H1 (cell line): ENCODE measurements around the gene NDUFAF3. TPM values are rescaled to one million over a fixed set of nuclear protein-coding genes. Genes with fewer than 3 reads are reported as not detected.

Experiments
- CTCF ChIA-PET: fragments of 300-600 bp; sonication (Branson Sonifier 250); formaldehyde crosslinking; loops from one replicate; lab custom pipeline; 2021; ENCODE audit not compliant: partially characterized antibody; lab: Charles Lee
- POLR2A ChIA-PET: fragments of 300-600 bp; sonication (Branson Sonifier 250); formaldehyde crosslinking; loops from one replicate; lab custom pipeline; 2021; ENCODE audit warnings: inconsistent platforms; ENCODE audit not compliant: partially characterized antibody; lab: Charles Lee
- DNase-seq, 2 experiments: peaks; one replicate each; pipeline versions ENCODE4 v3.0.0 to v3.0.0-alpha.2; 2010 to 2022; ENCODE audit warnings: low spot score in 2 of 2, low read depth in 1 of 2, mixed read lengths in 1 of 2
- FAIRE-seq: peaks from 2 replicates; lab custom pipeline; 2011; peaks lifted over from hg19 to GRCh38; lab: Jason Lieb, UNC
- H2AFZ ChIP-seq: 2 replicates; pipeline ENCODE4 v1.8.1; 2012; ENCODE audit warnings: low read length, inconsistent platforms
- H2AK5ac ChIP-seq: 2 replicates; pipeline ENCODE4 v1.6.1; 2013; ENCODE audit warnings: low read depth, low read length
- H2BK120ac ChIP-seq: replicated peaks from 2 replicates; pipeline ENCODE3; 2013; ENCODE audit warnings: low read depth, low read length, inconsistent platforms
- H2BK12ac ChIP-seq: 2 replicates; pipeline ENCODE4 v1.6.1; 2013; ENCODE audit warnings: low read depth, low read length
- H2BK15ac ChIP-seq: 2 replicates; pipeline ENCODE4 v1.6.1; 2013; ENCODE audit warnings: low read length
- H2BK20ac ChIP-seq: 2 replicates; pipeline ENCODE4 v1.6.1; 2013; ENCODE audit warnings: low read length
- H2BK5ac ChIP-seq: 2 replicates; pipeline ENCODE4 v1.6.1; 2013; ENCODE audit warnings: low read depth, low read length
- H3K14ac ChIP-seq: 2 replicates; pipeline ENCODE4 v1.6.1; 2013; ENCODE audit warnings: inconsistent platforms; ENCODE audit not compliant: insufficient read length
- H3K18ac ChIP-seq: 2 replicates; pipeline ENCODE4 v1.6.1; 2013; ENCODE audit warnings: low read length; ENCODE audit errors: extremely low read depth
- H3K23ac ChIP-seq: 2 replicates; pipeline ENCODE4 v1.6.1; 2013; ENCODE audit warnings: inconsistent platforms; ENCODE audit not compliant: insufficient read length
- H3K23me2 ChIP-seq: 2 replicates; pipeline ENCODE4 v1.6.1; 2013; ENCODE audit warnings: low read depth, low read length
- H3K27ac ChIP-seq: 2 replicates; pipeline ENCODE4 v1.6.1; 2011; ENCODE audit warnings: low read depth, low read length, inconsistent platforms
- H3K27me3 ChIP-seq, 4 experiments: replicated peaks in 1 of 4; 1 replicate in 1 of 4; 2 replicates in 3 of 4; pipeline versions ENCODE4 v1.6.1 to v1.8.1; 2011 to 2013; ENCODE audit warnings: low read length in 3 of 4, mild to moderate bottlenecking in 3 of 4, inconsistent platforms in 2 of 4, mixed read lengths in 2 of 4, moderate library complexity in 1 of 4; ENCODE audit not compliant: control insufficient read depth in 3 of 4, insufficient read depth in 3 of 4; ENCODE audit errors: extremely low read depth in 1 of 4
- H3K36me3 ChIP-seq, 4 experiments: 2 replicates each; pipeline versions ENCODE4 v1.6.1 to v1.8.1; 2011 to 2013; ENCODE audit warnings: mild to moderate bottlenecking in 4 of 4, low read length in 3 of 4, moderate library complexity in 2 of 4, control low read depth in 1 of 4, inconsistent platforms in 1 of 4; ENCODE audit not compliant: insufficient read depth in 4 of 4, control insufficient read depth in 2 of 4
- H3K4ac ChIP-seq: replicated peaks from 2 replicates; pipeline ENCODE3; 2013; ENCODE audit warnings: low read length, low read depth, mixed read lengths, inconsistent platforms; ENCODE audit not compliant: insufficient read length
- H3K4me1 ChIP-seq, 4 experiments: replicated peaks in 1 of 4; 1 replicate in 1 of 4; 2 replicates in 3 of 4; pipeline versions ENCODE4 v1.6.1 to v1.8.1; 2011 to 2013; ENCODE audit warnings: low read length in 3 of 4, inconsistent platforms in 2 of 4, mixed read lengths in 1 of 4; ENCODE audit not compliant: insufficient read depth in 4 of 4, control insufficient read depth in 3 of 4
- H3K4me2 ChIP-seq, 2 experiments: 2 replicates each; pipeline versions ENCODE4 v1.6.1 to v1.8.1; 2011 to 2013; ENCODE audit warnings: low read depth in 2 of 2, low read length in 2 of 2, control low read depth in 1 of 2, inconsistent platforms in 1 of 2, mild to moderate bottlenecking in 1 of 2; ENCODE audit not compliant: insufficient read depth in 1 of 2
- H3K4me3 ChIP-seq, 4 experiments: fragments of 200-600, 300-600 bp in 1 of 4; sonication (generic), shearing (Covaris generic), sonication (Bioruptor Twin) in 1 of 4; 2 replicates each; pipeline versions ENCODE4 v1.5.1 to v1.8.1; 2011 to 2016; ENCODE audit warnings: low read length in 4 of 4, low read depth in 3 of 4, control low read depth in 2 of 4, inconsistent platforms in 2 of 4, mild to moderate bottlenecking in 2 of 4, mixed read lengths in 1 of 4, moderate library complexity in 1 of 4; ENCODE audit not compliant: insufficient read depth in 2 of 4; ENCODE audit errors: extremely low read depth in 1 of 4
- H3K56ac ChIP-seq: replicated peaks from 2 replicates; pipeline ENCODE3; 2013; ENCODE audit warnings: low read depth, mild to moderate bottlenecking, mixed read lengths, low read length, inconsistent platforms; ENCODE audit not compliant: insufficient read length
- H3K79me1 ChIP-seq: 2 replicates; pipeline ENCODE4 v1.6.1; 2013; ENCODE audit warnings: low read depth, low read length, control low read depth
- H3K79me2 ChIP-seq, 2 experiments: 2 replicates each; pipeline versions ENCODE4 v1.6.1 to v1.8.1; 2012 to 2013; ENCODE audit warnings: low read length in 2 of 2, mild to moderate bottlenecking in 2 of 2, inconsistent platforms in 1 of 2; ENCODE audit not compliant: insufficient read depth in 2 of 2, control insufficient read depth in 1 of 2
- H3K9ac ChIP-seq, 4 experiments: replicated peaks in 1 of 4; 1 replicate in 1 of 4; 2 replicates in 3 of 4; pipeline versions ENCODE4 v1.6.1 to v1.8.1; 2011 to 2013; ENCODE audit warnings: low read depth in 3 of 4, low read length in 3 of 4, control low read depth in 2 of 4, mild to moderate bottlenecking in 2 of 4, moderate library complexity in 2 of 4, inconsistent platforms in 1 of 4; ENCODE audit errors: extremely low read depth in 1 of 4
- H3K9me3 ChIP-seq, 2 experiments: 2 replicates each; pipeline versions ENCODE4 v1.6.1 to v1.8.1; 2012 to 2013; ENCODE audit warnings: mild to moderate bottlenecking in 2 of 2, moderate library complexity in 2 of 2, control low read depth in 1 of 2, inconsistent platforms in 1 of 2, low read depth in 1 of 2, low read length in 1 of 2, mixed read lengths in 1 of 2; ENCODE audit not compliant: insufficient read depth in 2 of 2
- H4K20me1 ChIP-seq, 2 experiments: replicated peaks in 1 of 2; 2 replicates each; pipeline versions ENCODE3 to v1.8.1; 2011 to 2013; ENCODE audit warnings: inconsistent platforms in 2 of 2, low read length in 2 of 2, mild to moderate bottlenecking in 1 of 2; ENCODE audit not compliant: insufficient read depth in 2 of 2, control insufficient read depth in 1 of 2
- H4K5ac ChIP-seq: 2 replicates; pipeline ENCODE4 v1.6.1; 2013; ENCODE audit warnings: low read length, low read depth, mixed read lengths, inconsistent platforms; ENCODE audit not compliant: insufficient read length
- H4K8ac ChIP-seq: 2 replicates; pipeline ENCODE4 v1.8.0; 2013; ENCODE audit warnings: mild to moderate bottlenecking, moderate library complexity, low read length, inconsistent platforms; ENCODE audit not compliant: insufficient read depth; ENCODE audit errors: extremely low read depth
- H4K91ac ChIP-seq: replicated peaks from 2 replicates; pipeline ENCODE3; 2013; ENCODE audit warnings: low read length, mixed read lengths, inconsistent platforms; ENCODE audit not compliant: insufficient read length
- BCL11A ChIP-seq, 2 experiments: IDR thresholded peaks; one replicate each; pipeline ENCODE4 v1.6.1; 2011; ENCODE audit warnings: low read depth in 2 of 2, low read length in 2 of 2, mild to moderate bottlenecking in 2 of 2
- CBX8 ChIP-seq: fragments of 300-800, 300-1000 bp; sonication (generic); IDR thresholded peaks from 2 replicates; pipeline ENCODE4 v1.7.1; 2016; ENCODE audit warnings: low read depth, low read length, borderline replicate concordance
- EGR1 ChIP-seq: IDR thresholded peaks from 2 replicates; pipeline ENCODE4 v1.6.1; 2011; ENCODE audit warnings: low read depth, low read length, borderline replicate concordance
- EP300 ChIP-seq, 2 experiments: IDR thresholded peaks; 1 replicate in 1 of 2; 2 replicates in 1 of 2; pipeline ENCODE4 v1.6.1; 2011 to 2012; ENCODE audit warnings: low read depth in 2 of 2, low read length in 2 of 2, mild to moderate bottlenecking in 2 of 2, borderline replicate concordance in 1 of 2, inconsistent platforms in 1 of 2, moderate library complexity in 1 of 2
- GTF2F1 ChIP-seq: IDR thresholded peaks from 2 replicates; pipeline ENCODE4 v1.6.1; 2012; ENCODE audit warnings: low read depth, low read length, improper control_type of control experiment, borderline replicate concordance
- MAX ChIP-seq: IDR thresholded peaks from 2 replicates; pipeline ENCODE4 v1.6.1; 2012; ENCODE audit warnings: inconsistent platforms
- POLR2A ChIP-seq, 2 experiments: IDR thresholded peaks; 1 replicate in 1 of 2; 2 replicates in 1 of 2; pipeline ENCODE4 v1.6.1; 2011; ENCODE audit warnings: low read depth in 2 of 2, low read length in 2 of 2, mild to moderate bottlenecking in 2 of 2; ENCODE audit errors: control extremely low read depth in 1 of 2
- YY1 ChIP-seq: IDR thresholded peaks from 2 replicates; pipeline ENCODE4 v1.6.1; 2011; ENCODE audit warnings: low read depth, mild to moderate bottlenecking, low read length
- WGBS, 2 experiments: shearing (Covaris generic) in 1 of 2; methylation state at CpG; one replicate each; pipeline versions ENCODE4 v1.1.6 to v1.1.7; 2013 to 2015; ENCODE audit warnings: low lambda C conversion rate in 2 of 2, mixed read lengths in 2 of 2, inconsistent platforms in 1 of 2, low coverage in 1 of 2, missing lambda C conversion rate in 1 of 2; ENCODE audit not compliant: insufficient replicate concordance in 2 of 2, insufficient coverage in 1 of 2, insufficient read length in 1 of 2; ENCODE audit errors: extremely low coverage in 1 of 2, missing lambda C conversion rate in 1 of 2; 5-methylcytosine and 5-hydroxymethylcytosine counted together
- polyA plus RNA-seq, 7 experiments: library from polyadenylated mRNA; depleted of rRNA in 3 of 7; stranded (reverse) in 5 of 7; unstranded in 2 of 7; fragments of >200 nt in 5 of 7; fragments of 200-250 nt in 2 of 7; gene quantifications; 1 replicate in 5 of 7; 2 replicates in 1 of 7; 4 replicates in 1 of 7; pipeline versions ENCODE4 v1.2.1 to v1.2.3, GENCODE V29; 2011 to 2013; ENCODE audit warnings: missing spikeins in 2 of 7, mixed read lengths in 2 of 7
- total RNA-seq: library from RNA; stranded (reverse); fragmentation: NEBNext Ultra II Directional; extraction: Animal tissue kit (Norgen Biotek cat#: 25700); gene quantifications from 2 replicates; pipeline ENCODE4 v1.2.1, GENCODE V29; 2021

NDUFAF3 gene
- total and polyA plus RNA-seq, 2 of the 8 experiments (the other 6 are each of a cell fraction or from before 2014, with no cell fraction given): 27.8 to 45.5 TPM

GRCh38 chr3:49057268-49057667, 35.3 kb downstream of the NDUFAF3 start:
- Histone ChIP-seq H3K23ac (no peak overlapping the region), H2BK12ac (no peak overlapping the region), H2AK5ac (no peak overlapping the region), H3K4me1 (no peaks in the 10 kb centered on the region), H3K36me3 (peaks cover 28 to 62% (median 42%) of the 10 kb centered on the region in 4 experiments), H2BK20ac (no peak overlapping the region), H3K4me2 (no peak overlapping the region), H4K5ac (no peak overlapping the region), H3K14ac (no peak overlapping the region), H3K23me2 (no peaks in the 10 kb centered on the region), H3K18ac (no peak overlapping the region), H3K9ac (no peak overlapping the region), H2BK15ac (no peak overlapping the region), H3K79me1 (peaks cover 9% of the 10 kb centered on the region), H2AFZ (no peak overlapping the region), H3K9me3 (no peaks in the 10 kb centered on the region), H3K27me3 (no peaks in the 10 kb centered on the region), H3K27ac (no peak overlapping the region), H2BK5ac (no peak overlapping the region), H4K91ac (no peak overlapping the region), H3K56ac (no peak overlapping the region), H3K4me3 (no peak overlapping the region), H4K20me1 (peaks cover 0 to 11% of the 10 kb centered on the region in 2 experiments), H2BK120ac (no peak overlapping the region), H3K79me2 (peaks cover 0 to 7% of the 10 kb centered on the region in 2 experiments; a peak in 1 of 4 replicates), H3K4ac (no peak overlapping the region), H4K8ac (no peak overlapping the region)
- POLR2A ChIA-PET: interaction anchor here (0.7 kb wide), 1 partner anchor 75 kb away, joined by 3 read pairs; no protein-coding TSS in a partner anchor
- DNase-seq: no peak
- 96% methylated on average over 10 of the region's 10 CpGs; no CpG with 5 or more reads in 1 of the 2 experiments for WGBS, 2 experiments
- no peak for FAIRE-seq
- CTCF ChIA-PET: interaction anchor here (1.4 kb wide), 1 partner anchor 69 kb away, joined by 5 read pairs; no protein-coding TSS in a partner anchor
- TF ChIP-seq POLR2A (IDR thresholded peaks at IDR 0.05; ENCODE audit: control extremely low read depth in 1 of 2, low read depth in 2 of 2, low read length in 2 of 2) (no peak), BCL11A (IDR thresholded peaks at IDR 0.05; ENCODE audit: low read depth in 2 of 2, low read length in 2 of 2) (no peak), GTF2F1 (no peak), EP300 (IDR thresholded peaks at IDR 0.05; ENCODE audit: borderline replicate concordance in 1 of 2, low read depth in 2 of 2, low read length in 2 of 2) (no peak), YY1 (no peak), CBX8 (no peak), MAX (no peak), EGR1 (no peak)
